Lower leg skin (tissue), 4 donors: Measurements from ENCODE around the gene BACE2. TPM values are rescaled to one million over a fixed set of nuclear protein-coding genes. Genes with fewer than 3 reads are reported as not detected.
A peak's percentile ranks its signal among the peaks of the same experiment; 100 is the strongest.

Experiments
- DNase-seq, 2 donors: peaks; one replicate each; pipeline ENCODE4 v3.0.0-alpha.2; 2019; ENCODE audit warnings: low spot score in 2 of 2
- H3K4me3 ChIP-seq: fragments of 200-600 bp; sonication (generic); 2 replicates; pipeline ENCODE4 v1.5.1; 2017; ENCODE audit warnings: mild to moderate bottlenecking, low read depth; ENCODE audit not compliant: poor library complexity, severe bottlenecking
- POLR2A ChIP-seq, 2 donors: fragments of 450-650 bp; IDR thresholded peaks; one replicate each; pipeline ENCODE4 v1.6.1; 2016 to 2017; ENCODE audit warnings: antibody characterized with exemption in 2 of 2, mild to moderate bottlenecking in 1 of 2, moderate library complexity in 1 of 2
- WGBS, 2 donors: methylation state at CpG; one replicate each; pipeline ENCODE4 v1.1.5; 2018; 5-methylcytosine and 5-hydroxymethylcytosine counted together
- intact Hi-C: fragments of 100-400 bp; cut with DNase I; formaldehyde crosslinking; loops from one replicate; pipeline ENCODE4 v1.15.0; 2023; ENCODE audit warnings: low total_unique reads
- total RNA-seq, 4 donors: library from RNA; depleted of rRNA; stranded (reverse); fragments of >200 nt; gene quantifications; one replicate each; pipeline ENCODE4 v1.1.0, GENCODE V29; 2016
- TF ChIP-seq, protein P1 (sequence below), 3 donors: fragments of 450-650 bp; IDR thresholded peaks; one replicate each; pipeline ENCODE4 v1.5.1; 2016; ENCODE audit warnings: antibody characterized with exemption in 3 of 3, mild to moderate bottlenecking in 3 of 3, moderate library complexity in 2 of 3

The BACE2 gene
- total RNA-seq, 4 donors from 2014 or later = 12.2 to 44.7 (median 27.2) TPM

DNA sequence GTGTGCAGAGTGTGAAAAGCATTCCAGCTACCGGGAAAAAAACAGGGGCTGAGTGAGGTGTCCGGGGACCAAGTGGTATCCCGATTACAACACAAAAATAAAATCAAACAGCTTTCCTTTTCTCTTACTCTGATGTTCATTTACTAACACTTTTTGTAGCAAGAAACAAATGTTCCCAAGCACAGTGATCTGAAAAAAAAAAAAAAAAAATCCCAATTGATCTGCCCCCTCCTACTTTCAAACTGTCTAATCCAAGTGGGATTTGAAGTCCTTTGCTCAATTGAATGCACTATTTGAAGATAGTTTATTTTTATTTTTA is 1.3 kb downstream of the BACE2 start:
- no peak overlapping the region for H3K4me3 ChIP-seq
- 1 to 2% methylated on average over 3 of the region's 3 CpGs for WGBS, 2 donors
- no peak for TF ChIP-seq POLR2A (IDR thresholded peaks at IDR 0.05)
- TF ChIP-seq, protein P1, sequence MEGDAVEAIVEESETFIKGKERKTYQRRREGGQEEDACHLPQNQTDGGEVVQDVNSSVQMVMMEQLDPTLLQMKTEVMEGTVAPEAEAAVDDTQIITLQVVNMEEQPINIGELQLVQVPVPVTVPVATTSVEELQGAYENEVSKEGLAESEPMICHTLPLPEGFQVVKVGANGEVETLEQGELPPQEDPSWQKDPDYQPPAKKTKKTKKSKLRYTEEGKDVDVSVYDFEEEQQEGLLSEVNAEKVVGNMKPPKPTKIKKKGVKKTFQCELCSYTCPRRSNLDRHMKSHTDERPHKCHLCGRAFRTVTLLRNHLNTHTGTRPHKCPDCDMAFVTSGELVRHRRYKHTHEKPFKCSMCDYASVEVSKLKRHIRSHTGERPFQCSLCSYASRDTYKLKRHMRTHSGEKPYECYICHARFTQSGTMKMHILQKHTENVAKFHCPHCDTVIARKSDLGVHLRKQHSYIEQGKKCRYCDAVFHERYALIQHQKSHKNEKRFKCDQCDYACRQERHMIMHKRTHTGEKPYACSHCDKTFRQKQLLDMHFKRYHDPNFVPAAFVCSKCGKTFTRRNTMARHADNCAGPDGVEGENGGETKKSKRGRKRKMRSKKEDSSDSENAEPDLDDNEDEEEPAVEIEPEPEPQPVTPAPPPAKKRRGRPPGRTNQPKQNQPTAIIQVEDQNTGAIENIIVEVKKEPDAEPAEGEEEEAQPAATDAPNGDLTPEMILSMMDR (IDR thresholded peaks at IDR 0.05) = no peak
- intact Hi-C loops = no loop called here
- DNase-seq = no peak

DNA sequence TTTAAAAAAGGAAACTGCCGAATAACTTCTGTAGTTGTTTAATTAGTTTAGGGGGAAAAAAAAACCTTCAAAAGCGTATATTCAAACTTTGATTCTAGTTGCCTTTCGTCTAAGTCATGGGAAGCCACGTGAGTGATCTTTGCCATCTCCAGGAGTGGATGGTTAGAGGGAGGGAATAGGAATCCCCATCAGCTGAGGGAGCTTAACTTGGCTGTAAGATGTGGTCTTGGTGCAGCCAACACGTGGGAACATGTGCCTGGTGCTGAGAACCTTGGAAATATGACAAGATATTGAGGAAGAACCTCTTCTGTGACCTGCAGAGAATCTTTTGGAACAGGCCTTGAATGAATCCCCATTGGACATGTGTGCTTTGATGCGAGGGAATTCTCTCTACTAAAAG is 1.7 kb downstream of the BACE2 start:
- no peak for TF ChIP-seq POLR2A (IDR thresholded peaks at IDR 0.05)
- TF ChIP-seq, protein P1 (IDR thresholded peaks at IDR 0.05) = no peak
- WGBS, 2 donors = 28 to 34% methylated on average over 6 of the region's 6 CpGs
- intact Hi-C loops = no loop called here
- H3K4me3 ChIP-seq = no peak overlapping the region
- peak in 1 of 2 donors; percentile 76 for DNase-seq

DNA sequence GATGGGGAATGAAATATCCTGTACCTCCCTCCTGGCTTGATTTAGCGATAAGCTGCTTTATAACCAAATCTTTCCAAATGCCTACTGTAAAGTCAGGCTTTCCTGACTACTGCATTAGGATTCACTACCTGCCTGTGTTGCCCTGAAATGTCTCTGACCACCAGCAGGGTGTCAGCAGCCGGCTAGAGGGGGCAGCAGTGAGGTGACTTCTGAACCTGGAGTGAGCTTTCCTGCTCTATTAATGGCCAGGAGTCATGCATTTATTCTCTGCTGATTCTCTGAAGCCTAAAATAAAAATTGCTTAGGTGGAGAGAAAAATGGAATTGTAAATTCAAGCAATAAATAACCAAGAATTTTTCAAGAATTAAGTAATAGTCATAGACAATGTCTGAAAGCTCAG is 2.5 kb downstream of the BACE2 start:
- no peak overlapping the region for H3K4me3 ChIP-seq
- intact Hi-C loops = no loop called here
- WGBS, 2 donors = 27 to 29% methylated on average over 2 of the region's 2 CpGs
- no peak for TF ChIP-seq POLR2A (IDR thresholded peaks at IDR 0.05)
- TF ChIP-seq, protein P1 (IDR thresholded peaks at IDR 0.05) = no peak
- DNase-seq = peak in 1 of 2 donors; percentile 86

DNA sequence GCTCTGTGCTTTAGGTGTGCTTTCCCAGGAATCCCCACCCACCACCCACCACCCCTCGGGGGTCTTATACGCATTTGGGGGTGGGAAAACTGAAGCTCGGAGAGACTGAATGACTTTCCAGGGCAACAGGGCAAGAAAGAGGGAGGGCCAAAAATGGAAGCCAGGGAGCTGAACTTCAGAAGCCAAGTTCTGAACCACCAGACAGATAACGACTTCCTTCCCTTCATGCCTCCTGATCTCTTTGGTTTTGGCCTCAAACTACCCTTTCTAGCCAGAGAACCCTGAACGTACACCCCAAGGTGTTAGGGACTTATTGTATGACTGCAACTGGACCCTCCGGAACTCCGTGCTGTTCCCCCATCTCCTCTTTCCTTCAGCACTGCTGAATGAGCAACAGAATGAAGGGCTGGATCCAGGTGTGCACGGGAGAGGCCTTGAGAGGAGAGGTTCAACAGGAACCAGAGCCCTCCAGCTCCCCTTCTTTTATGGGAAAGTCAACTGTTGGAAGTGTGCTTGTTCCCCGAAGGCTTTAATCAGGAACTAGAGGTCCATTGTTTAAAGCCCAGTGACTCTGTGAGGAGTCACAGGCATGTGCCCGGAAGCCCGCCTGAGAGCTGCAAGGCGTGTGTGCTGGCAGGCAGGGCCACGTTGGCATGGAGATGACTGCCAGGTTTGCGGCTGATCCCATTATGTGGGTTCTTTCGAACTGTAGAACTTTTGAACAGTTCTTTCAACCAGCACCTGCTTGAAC is 3.1 kb downstream of the BACE2 start:
- no peak for TF ChIP-seq POLR2A (IDR thresholded peaks at IDR 0.05)
- TF ChIP-seq, protein P1 (IDR thresholded peaks at IDR 0.05) = no peak
- DNase-seq = peak; percentile 62 to 90
- H3K4me3 ChIP-seq = no peak overlapping the region
- intact Hi-C loops = no loop called here
- 44 to 46% methylated on average over 15 of the region's 15 CpGs for WGBS, 2 donors

DNA sequence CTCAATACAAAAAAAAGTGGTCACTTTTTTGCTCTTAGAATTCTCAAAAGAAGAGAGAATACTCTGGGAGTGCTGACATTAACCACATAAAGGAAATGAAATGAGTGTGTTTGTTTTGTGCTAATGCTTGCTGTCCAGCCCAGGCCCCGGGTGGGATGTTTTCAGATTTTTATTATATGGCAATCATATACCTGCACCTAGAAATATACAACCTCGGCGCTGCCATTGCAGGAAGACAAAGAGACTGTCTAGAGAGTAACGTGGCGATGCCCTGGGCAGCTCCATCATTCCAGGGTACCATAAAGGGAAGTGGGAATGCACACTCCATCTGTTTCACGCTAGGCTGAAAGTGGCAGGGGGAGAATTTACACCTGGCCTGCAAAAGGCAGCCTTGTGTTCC is 7.1 kb downstream of the BACE2 start:
- WGBS, 2 donors = 89% methylated on average over 6 of the region's 6 CpGs
- H3K4me3 ChIP-seq = no peak overlapping the region
- TF ChIP-seq, protein P1 (IDR thresholded peaks at IDR 0.05) = no peak
- TF ChIP-seq POLR2A (IDR thresholded peaks at IDR 0.05) = no peak
- intact Hi-C loops = no loop called here
- no peak for DNase-seq

DNA sequence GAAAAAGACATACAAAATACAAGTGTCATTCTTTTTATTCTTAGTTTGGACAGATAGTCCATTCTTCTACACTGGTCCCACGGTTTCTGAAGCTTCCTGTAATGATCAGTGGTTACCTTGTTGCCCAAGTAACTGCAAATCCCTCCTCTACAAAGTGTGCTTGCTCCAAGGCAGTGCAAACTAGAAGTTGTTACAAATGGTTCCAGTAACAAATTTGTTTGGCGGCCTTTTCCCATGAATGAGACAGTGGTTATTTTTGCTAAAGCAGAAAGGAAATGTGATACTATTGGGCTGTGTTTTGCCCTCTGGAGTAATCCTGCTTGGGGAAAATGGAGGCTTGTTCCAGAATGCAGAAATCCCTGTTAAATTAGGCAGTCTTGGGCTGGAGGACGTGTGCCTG is 8.9 kb downstream of the BACE2 start:
- 74 to 75% methylated on average over 3 of the region's 3 CpGs for WGBS, 2 donors
- DNase-seq = no peak
- TF ChIP-seq POLR2A (IDR thresholded peaks at IDR 0.05) = no peak
- TF ChIP-seq, protein P1 (IDR thresholded peaks at IDR 0.05) = no peak
- no peak overlapping the region for H3K4me3 ChIP-seq
- intact Hi-C loops = no loop called here
